ENCODE data around the gene KRT73.

- TF ChIP-seq CTCF (IDR thresholded peaks at IDR 0.05) (no peak), POLR2A (IDR thresholded peaks at IDR 0.05) (no peak)
These were observed 18.3 kb downstream of the KRT73 start for GRCh38 chr12:52600071-52600470.
